Neural cell (in vitro differentiated cells): ENCODE results near the gene TLL2. TPM values are rescaled to one million over a fixed set of nuclear protein-coding genes. Genes with fewer than 3 reads are reported as not detected.
A peak's percentile ranks its signal among the peaks of the same experiment; 100 is the strongest.

ENCODE experiments used
- H2AFZ ChIP-seq: fragments of 200-600, 300-800 bp; sonication (generic), shearing (Covaris generic); 2 replicates; pipeline ENCODE4 v1.6.0; 2014; ENCODE audit warnings: low read depth, mild to moderate bottlenecking, antibody characterized with exemption, low read length, moderate library complexity
- H3F3A ChIP-seq: fragments of 200-600 bp; shearing (Covaris generic); 2 replicates; pipeline ENCODE4 v1.6.1; 2016; ENCODE audit warnings: mild to moderate bottlenecking, moderate library complexity, mixed read lengths, antibody characterized with exemption, low read length; ENCODE audit not compliant: insufficient read depth, poor library complexity, severe bottlenecking
- H3K27ac ChIP-seq: fragments of 200-600, 300-800 bp; sonication (generic), shearing (Covaris generic); 2 replicates; pipeline ENCODE4 v1.5.1; 2014; ENCODE audit warnings: mild to moderate bottlenecking, low read length, moderate library complexity
- H3K27me3 ChIP-seq: fragments of 300-800, 200-600 bp; sonication (generic), shearing (Covaris generic); 2 replicates; pipeline ENCODE4 v1.6.0; 2014; ENCODE audit warnings: mild to moderate bottlenecking, low read depth, low read length, moderate library complexity; ENCODE audit not compliant: insufficient read depth
- H3K36me3 ChIP-seq: fragments of 300-800, 200-600 bp; sonication (generic), shearing (Covaris generic); 2 replicates; pipeline ENCODE4 v1.5.1; 2014; ENCODE audit warnings: mild to moderate bottlenecking, antibody characterized with exemption, low read length, moderate library complexity; ENCODE audit not compliant: insufficient read depth
- H3K4me2 ChIP-seq: fragments of 300-800, 200-600 bp; sonication (generic), shearing (Covaris generic); 2 replicates; pipeline ENCODE4 v1.6.0; 2014; ENCODE audit warnings: mild to moderate bottlenecking, low read length
- H3K4me3 ChIP-seq: fragments of 300-800, 200-600 bp; sonication (generic), shearing (Covaris generic); 2 replicates; pipeline ENCODE4 v1.5.1; 2014; ENCODE audit warnings: mild to moderate bottlenecking, low read length, moderate library complexity
- H3K79me2 ChIP-seq: fragments of 200-600 bp; shearing (Covaris generic); replicated peaks from 2 replicates; pipeline ENCODE4 v1.6.0; 2014; ENCODE audit warnings: mild to moderate bottlenecking, low read length, moderate library complexity; ENCODE audit not compliant: insufficient read depth
- H3K9ac ChIP-seq: fragments of 300-800, 200-600 bp; sonication (generic), shearing (Covaris generic); 2 replicates; pipeline ENCODE4 v1.6.1; 2016; ENCODE audit warnings: mild to moderate bottlenecking, low read length, mixed read lengths
- H3K9me2 ChIP-seq: fragments of 200-600 bp; shearing (Covaris generic); 2 replicates; pipeline ENCODE4 v1.6.1; 2016; ENCODE audit warnings: mild to moderate bottlenecking, low read length, mixed read lengths; ENCODE audit not compliant: insufficient read depth
- H3K9me3 ChIP-seq: fragments of 200-600, 300-800 bp; sonication (generic), shearing (Covaris generic); 2 replicates; pipeline ENCODE4 v1.6.1; 2016; ENCODE audit warnings: mild to moderate bottlenecking, mixed run types, low read length, moderate library complexity, mixed read lengths
- H4K20me1 ChIP-seq: fragments of 200-600 bp; shearing (Covaris generic); 2 replicates; pipeline ENCODE4 v1.6.1; 2016; ENCODE audit warnings: mild to moderate bottlenecking, mixed run types; ENCODE audit not compliant: insufficient read depth
- CTCF ChIP-seq: fragments of 450-650 bp; IDR thresholded peaks from 2 replicates; pipeline ENCODE4 v1.5.1; 2014; ENCODE audit warnings: antibody characterized with exemption, mild to moderate bottlenecking, moderate library complexity; ENCODE audit not compliant: poor library complexity, severe bottlenecking
- EP300 ChIP-seq: fragments of 450-650 bp; conservative IDR thresholded peaks from 2 replicates; pipeline ENCODE4 v1.6.1; 2014; ENCODE audit warnings: antibody characterized with exemption, mild to moderate bottlenecking, moderate library complexity; ENCODE audit not compliant: poor library complexity, severe bottlenecking
- EZH2 ChIP-seq: fragments of 200-600, 300-800 bp; shearing (Covaris generic), sonication (generic); IDR thresholded peaks from 2 replicates; pipeline ENCODE4 v1.6.1; 2014; ENCODE audit warnings: antibody characterized with exemption, low read length, borderline replicate concordance, mild to moderate bottlenecking; ENCODE audit not compliant: insufficient read depth, poor library complexity, severe bottlenecking
- MXI1 ChIP-seq: fragments of 450-650 bp; conservative IDR thresholded peaks from 2 replicates; pipeline ENCODE4 v1.6.1; 2014; ENCODE audit warnings: antibody characterized with exemption, mild to moderate bottlenecking; ENCODE audit not compliant: poor library complexity, severe bottlenecking
- POLR2AphosphoS5 ChIP-seq: IDR thresholded peaks from 2 replicates; pipeline ENCODE4 v1.6.1; 2012
- RAD21 ChIP-seq: fragments of 450-650 bp; conservative IDR thresholded peaks from 2 replicates; pipeline ENCODE4 v1.6.1; 2014; ENCODE audit warnings: antibody characterized with exemption, mild to moderate bottlenecking, moderate library complexity
- REST ChIP-seq: IDR thresholded peaks from 2 replicates; pipeline ENCODE4 v1.6.1; 2012; ENCODE audit warnings: borderline replicate concordance
- SMC3 ChIP-seq: fragments of 450-650 bp; conservative IDR thresholded peaks from 2 replicates; pipeline ENCODE4 v1.6.1; 2014; ENCODE audit warnings: antibody characterized with exemption, mild to moderate bottlenecking, moderate library complexity; ENCODE audit not compliant: poor library complexity
- TAF1 ChIP-seq: IDR thresholded peaks from 2 replicates; pipeline ENCODE4 v1.6.1; 2012; ENCODE audit warnings: low read depth
- polyA plus RNA-seq: library from polyadenylated mRNA; depleted of rRNA; stranded (reverse); fragments of >200 nt; gene quantifications from 2 replicates; pipeline ENCODE4 v1.2.3, GENCODE V29; 2014

Gene TLL2
- polyA plus RNA-seq, 1 donor from 2014 or later, result 0.11 TPM

- H3K36me3 ChIP-seq, result no peaks in the 10 kb centered on the region
- H2AFZ ChIP-seq, result no peak overlapping the region
- H3K9me2 ChIP-seq, result no peaks in the 10 kb centered on the region
- no peaks in the 10 kb centered on the region for H3K79me2 ChIP-seq
- H3K4me3 ChIP-seq, result no peak overlapping the region
- H3K4me2 ChIP-seq, result no peak overlapping the region
- H3K27ac ChIP-seq, result no peak overlapping the region
- H3K27me3 ChIP-seq, result no peaks in the 10 kb centered on the region
- TF ChIP-seq REST, result no peak
- no peak for TF ChIP-seq EZH2
- peak; percentile 88 for TF ChIP-seq SMC3
- TF ChIP-seq MXI1, result no peak
- TF ChIP-seq EP300, result no peak
- peak; percentile 89 for TF ChIP-seq CTCF
- peak; percentile 90 for TF ChIP-seq RAD21
- no peak overlapping the region for H3K9ac ChIP-seq
- H3F3A ChIP-seq, result no peaks in the 10 kb centered on the region
- H4K20me1 ChIP-seq, result no peaks in the 10 kb centered on the region
- H3K9me3 ChIP-seq, result no peaks in the 10 kb centered on the region
These were observed 117.5 kb downstream of the TLL2 start for GRCh38 chr10:96395931-96396877.

- TF ChIP-seq EZH2 (no peak), REST (no peak), TAF1 (no peak), SMC3 (no peak), POLR2AphosphoS5 (no peak), EP300 (no peak), RAD21 (no peak), CTCF (no peak), MXI1 (no peak)
These were observed 123.3 kb downstream of the TLL2 start for GRCh38 chr10:96390460-96390864.

More at GRCh38 chr10:96390460-96390864, 123.3 kb downstream of the TLL2 start:
- Histone ChIP-seq H3K4me3 (no peak overlapping the region), H4K20me1 (no peaks in the 10 kb centered on the region), H3K79me2 (no peaks in the 10 kb centered on the region), H3K27ac (no peak overlapping the region), H3K9me3 (no peaks in the 10 kb centered on the region), H3K9me2 (no peaks in the 10 kb centered on the region), H3K36me3 (no peaks in the 10 kb centered on the region), H3K4me2 (no peak overlapping the region), H3K27me3 (no peaks in the 10 kb centered on the region), H3K9ac (no peak overlapping the region), H3F3A (no peaks in the 10 kb centered on the region), H2AFZ (no peak overlapping the region)
